Measurements from ENCODE around the gene ZNF566. TPM values are rescaled to one million over a fixed set of nuclear protein-coding genes. Genes with fewer than 3 reads are reported as not detected.

ZNF566 gene
- polyA plus RNA-seq, 1 donor (not counting 4 experiments of a cell fraction or from before 2014, with no cell fraction given), result 3.9 TPM

GRCh38 chr19:36398571-36398970 is 90.8 kb downstream of the ZNF566 start:
- Histone ChIP-seq H4K20me1 (ENCODE audit: control insufficient read depth, extremely low read depth, insufficient read depth, low read length) (no peaks in the 10 kb centered on the region), H3K79me2 (ENCODE audit: control insufficient read depth, insufficient read depth, low read length) (no peaks in the 10 kb centered on the region), H3K9me3 (ENCODE audit: control insufficient read depth, low read depth, low read length) (peaks cover 15% of the 10 kb centered on the region), H3K36me3 (ENCODE audit: control insufficient read depth in 2 of 2, extremely low read depth in 1 of 2, insufficient read depth in 2 of 2, low read length in 2 of 2) (peaks cover 2% of the 10 kb centered on the region in 2 experiments), H3K4me2 (ENCODE audit: control insufficient read depth, extremely low read depth, insufficient read depth, low read depth, low read length) (no peak overlapping the region), H3K4me1 (ENCODE audit: control insufficient read depth, extremely low read depth, insufficient read depth, low read length) (no peaks in the 10 kb centered on the region), H3K27me3 (ENCODE audit: control insufficient read depth, extremely low read depth, insufficient read depth, low read length) (no peaks in the 10 kb centered on the region), H3K27ac (ENCODE audit: control insufficient read depth, insufficient read depth, low read length) (no peak overlapping the region), H2AFZ (ENCODE audit: control insufficient read depth, low read length) (no peak overlapping the region), H3K4me3 (ENCODE audit: control insufficient read depth in 2 of 3, extremely low read depth in 1 of 3, insufficient read depth in 2 of 3, low read depth in 1 of 3, low read length in 3 of 3) (no peak overlapping the region), H3K9me1 (ENCODE audit: control insufficient read depth, extremely low read depth, insufficient read depth, low read length) (no peaks in the 10 kb centered on the region), H3K9ac (ENCODE audit: control insufficient read depth, extremely low read depth, insufficient read depth, low read length) (no peak overlapping the region)
- FAIRE-seq, result no peak
- DNase-seq (ENCODE audit: low read depth, low spot score), result no peak
- TF ChIP-seq EZH2 (IDR thresholded peaks at IDR 0.05; ENCODE audit: low read length), result no peak
- TF ChIP-seq, protein P1, sequence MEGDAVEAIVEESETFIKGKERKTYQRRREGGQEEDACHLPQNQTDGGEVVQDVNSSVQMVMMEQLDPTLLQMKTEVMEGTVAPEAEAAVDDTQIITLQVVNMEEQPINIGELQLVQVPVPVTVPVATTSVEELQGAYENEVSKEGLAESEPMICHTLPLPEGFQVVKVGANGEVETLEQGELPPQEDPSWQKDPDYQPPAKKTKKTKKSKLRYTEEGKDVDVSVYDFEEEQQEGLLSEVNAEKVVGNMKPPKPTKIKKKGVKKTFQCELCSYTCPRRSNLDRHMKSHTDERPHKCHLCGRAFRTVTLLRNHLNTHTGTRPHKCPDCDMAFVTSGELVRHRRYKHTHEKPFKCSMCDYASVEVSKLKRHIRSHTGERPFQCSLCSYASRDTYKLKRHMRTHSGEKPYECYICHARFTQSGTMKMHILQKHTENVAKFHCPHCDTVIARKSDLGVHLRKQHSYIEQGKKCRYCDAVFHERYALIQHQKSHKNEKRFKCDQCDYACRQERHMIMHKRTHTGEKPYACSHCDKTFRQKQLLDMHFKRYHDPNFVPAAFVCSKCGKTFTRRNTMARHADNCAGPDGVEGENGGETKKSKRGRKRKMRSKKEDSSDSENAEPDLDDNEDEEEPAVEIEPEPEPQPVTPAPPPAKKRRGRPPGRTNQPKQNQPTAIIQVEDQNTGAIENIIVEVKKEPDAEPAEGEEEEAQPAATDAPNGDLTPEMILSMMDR (optimal IDR thresholded peaks at IDR 0.05 in 1 of 3, IDR thresholded peaks at IDR 0.05 in 1 of 3, conservative IDR thresholded peaks at IDR 0.05 in 1 of 3; ENCODE audit: extremely low read depth in 1 of 3, insufficient read depth in 2 of 3, low read length in 3 of 3), result no peak
- dilution Hi-C loops (cut with MboI; ENCODE audit: extremely low pct_ligation_motif_present, low sequenced_read_pairs), result no loop called here

Other genes with a start within 250 kb of the ZNF566 start
- 0.62 to 0.96 TPM (median 0.88 TPM) in 3 replicates for gene ZFP14, start 110.4 kb downstream of the ZNF566 start, polyA plus RNA-seq
- gene ZFP82, start 70.9 kb downstream of the ZNF566 start, polyA plus RNA-seq, result 1.9 to 3.2 TPM (median 2.6 TPM) in 3 replicates
- 5.7 to 14.1 TPM (median 11.3 TPM) in 3 replicates for gene ZNF260, start 38.7 kb upstream of the ZNF566 start, polyA plus RNA-seq
- gene ZNF529, start 83.7 kb upstream of the ZNF566 start, polyA plus RNA-seq, result 3.4 to 5.5 TPM (median 4.5 TPM) in 3 replicates
- 0.28 to 0.64 TPM (median 0.57 TPM) in 3 replicates for gene ZNF382, start 115.8 kb upstream of the ZNF566 start, polyA plus RNA-seq
- 3.0 to 5.3 TPM (median 4.4 TPM) in 3 replicates for gene ZNF461, start 177.3 kb upstream of the ZNF566 start, polyA plus RNA-seq
- 4.0 to 7.5 TPM (median 7.2 TPM) in 3 replicates for gene ZNF567, start 198.1 kb upstream of the ZNF566 start, polyA plus RNA-seq

Measured in keratinocyte (primary cell).